GM12891 (cell line): Measurements from ENCODE around the gene GRXCR2.
"Not testable (repeated sequence)": the region's sequence is repeated elsewhere in the genome, so short reads cannot be mapped to it uniquely, and the experiment has no call there.

Experiments
- DNase-seq: peaks from one replicate; pipeline ENCODE4 v3.0.0; 2011; ENCODE audit warnings: low spot score; ENCODE audit not compliant: insufficient read length
- FAIRE-seq: peaks from 2 replicates; lab custom pipeline; 2011; peaks lifted over from hg19 to GRCh38; lab: Jason Lieb, UNC
- PAX5 ChIP-seq: IDR thresholded peaks from 2 replicates; pipeline ENCODE4 v1.6.1; 2011; ENCODE audit warnings: low read length, moderate library complexity, mild to moderate bottlenecking; ENCODE audit not compliant: insufficient read depth, severe bottlenecking
- POLR2A ChIP-seq: IDR thresholded peaks from 2 replicates; pipeline ENCODE4 v1.6.1; 2011; ENCODE audit warnings: low read depth, low read length, control low read depth
- POLR2AphosphoS5 ChIP-seq: IDR thresholded peaks from 2 replicates; pipeline ENCODE4 v1.6.1; 2011; ENCODE audit warnings: low read depth, low read length, control low read depth
- POU2F2 ChIP-seq: IDR thresholded peaks from 2 replicates; pipeline ENCODE4 v1.6.1; 2011; ENCODE audit warnings: low read depth, mild to moderate bottlenecking, control low read depth, low read length, moderate library complexity
- SPI1 ChIP-seq: IDR thresholded peaks from 2 replicates; pipeline ENCODE4 v1.6.1; 2011; ENCODE audit warnings: low read depth, low read length, control low read depth
- TAF1 ChIP-seq: IDR thresholded peaks from 2 replicates; pipeline ENCODE4 v1.6.1; 2011; ENCODE audit warnings: low read depth, low read length, control low read depth

Gene GRXCR2

GRCh38 chr5:145889611-145890010 lies 16.8 kb upstream of the GRXCR2 start:
- DNase-seq (no peak), FAIRE-seq (no peak)
- no peak for TF ChIP-seq POLR2A
- no peak for TF ChIP-seq PAX5
- TF ChIP-seq POU2F2: no peak
- TF ChIP-seq SPI1: no peak
- TF ChIP-seq TAF1: no peak
- no peak for TF ChIP-seq POLR2AphosphoS5

- DNase-seq (no peak), FAIRE-seq (no peak)
Measured at GRCh38 chr5:145887976-145888574, 15.3 kb upstream of the GRXCR2 start.

GRCh38 chr5:145887217-145887616 lies 14.4 kb upstream of the GRXCR2 start:
- DNase-seq (no peak), FAIRE-seq (no peak)

More at GRCh38 chr5:145887976-145888574, 15.3 kb upstream of the GRXCR2 start:
- TF ChIP-seq PAX5 (no peak), POLR2A (no peak), SPI1 (no peak), POU2F2 (no peak), TAF1 (no peak), POLR2AphosphoS5 (no peak)

GRCh38 chr5:145874765-145875164 lies 2.0 kb upstream of the GRXCR2 start:
- FAIRE-seq: no peak

More at GRCh38 chr5:145887217-145887616, 14.4 kb upstream of the GRXCR2 start:
- TF ChIP-seq POLR2AphosphoS5: no peak
- TF ChIP-seq TAF1: no peak
- TF ChIP-seq SPI1: no peak
- no peak for TF ChIP-seq POU2F2
- no peak for TF ChIP-seq POLR2A
- TF ChIP-seq PAX5: no peak

GRCh38 chr5:145872486-145872885 lies 328 bp downstream of the GRXCR2 start:
- no peak for FAIRE-seq
- DNase-seq: no peak
- TF ChIP-seq SPI1: no peak
- TF ChIP-seq PAX5: no peak
- TF ChIP-seq POLR2A: no peak
- TF ChIP-seq POU2F2: no peak
- TF ChIP-seq TAF1: no peak
- TF ChIP-seq POLR2AphosphoS5: no peak

More at GRCh38 chr5:145874765-145875164, 2.0 kb upstream of the GRXCR2 start:
- no peak for DNase-seq
- TF ChIP-seq POLR2AphosphoS5 (no peak), PAX5 (no peak), POU2F2 (no peak), SPI1 (no peak), TAF1 (no peak), POLR2A (no peak)

GRCh38 chr5:145869753-145870152 lies 3.1 kb downstream of the GRXCR2 start:
- no peak for DNase-seq
- FAIRE-seq: no peak
- TF ChIP-seq POLR2A: no peak

- TF ChIP-seq POLR2A (no peak), TAF1 (no peak), PAX5 (no peak), POLR2AphosphoS5 (no peak), SPI1 (no peak), POU2F2 (no peak)
- no peak for DNase-seq
- no peak for FAIRE-seq
Measured at GRCh38 chr5:145867806-145868205, 5.0 kb downstream of the GRXCR2 start.

- not testable (repeated sequence) for DNase-seq, FAIRE-seq
Measured at GRCh38 chr5:145864432-145864831, 8.4 kb downstream of the GRXCR2 start.

GRCh38 chr5:145863003-145863402 lies 9.8 kb downstream of the GRXCR2 start:
- DNase-seq: no peak
- TF ChIP-seq POU2F2 (no peak), POLR2A (no peak), TAF1 (no peak), SPI1 (no peak), PAX5 (no peak), POLR2AphosphoS5 (no peak)
- no peak for FAIRE-seq

- FAIRE-seq (no peak), DNase-seq (no peak)
- TF ChIP-seq POLR2AphosphoS5: no peak
- no peak for TF ChIP-seq POU2F2
- TF ChIP-seq TAF1: no peak
- TF ChIP-seq SPI1: no peak
- no peak for TF ChIP-seq POLR2A
- no peak for TF ChIP-seq PAX5
Measured at GRCh38 chr5:145859897-145860296, 12.9 kb downstream of the GRXCR2 start.

- no peak for FAIRE-seq
- DNase-seq: no peak
- no peak for TF ChIP-seq TAF1
- no peak for TF ChIP-seq SPI1
- no peak for TF ChIP-seq PAX5
Measured at GRCh38 chr5:145859453-145859852, 13.4 kb downstream of the GRXCR2 start.
